ENCODE data around the gene RELN. TPM values are rescaled to one million over a fixed set of nuclear protein-coding genes. Genes with fewer than 3 reads are reported as not detected.

Gene RELN
- total and polyA plus RNA-seq, 9 of the 15 experiments (the other 6 are each of a cell fraction or from before 2014, with no cell fraction given): 12.9 to 43.2 (median 18.1) TPM

DNA sequence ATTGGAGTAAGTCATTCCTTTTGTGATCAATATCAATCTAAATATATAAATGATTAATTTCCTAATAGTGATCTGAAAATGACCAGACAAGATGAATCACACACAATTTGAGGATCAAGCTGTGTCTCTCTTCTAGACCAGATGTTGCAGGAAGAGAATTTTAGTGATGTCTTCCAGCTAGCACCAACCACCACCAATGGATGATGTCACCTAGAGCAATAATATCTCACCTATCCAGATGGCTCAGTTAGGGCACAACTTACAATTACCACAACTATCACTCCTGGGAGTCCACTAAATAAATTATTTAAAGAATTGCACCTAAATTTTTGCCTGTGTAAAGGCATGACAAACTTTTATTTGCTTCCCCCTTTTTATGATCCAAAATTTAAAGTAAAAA is 25.2 kb downstream of the RELN start (continued):
- TF ChIP-seq CUX1 (CRISPR knock-in tag; IDR thresholded peaks at IDR 0.05) (no peak), CEBPG (CRISPR knock-in tag; IDR thresholded peaks at IDR 0.05) (peak; percentile 67), CEBPG (tag; conservative IDR thresholded peaks at IDR 0.05 in 1 of 2, IDR thresholded peaks at IDR 0.05 in 1 of 2) (peak in 1 of 2 experiments; percentile 91; a peak in 2 of 4 replicates), TAL1 (IDR thresholded peaks at IDR 0.05) (peak; percentile 31; the same call in 1 of the 2 replicates), PHF20 (IDR thresholded peaks at IDR 0.05; ENCODE audit: partially characterized antibody) (no peak), TRIM24 (IDR thresholded peaks at IDR 0.05) (peak; percentile 59 to 60; a peak in 2 of 4 replicates), L3MBTL2 (IDR thresholded peaks at IDR 0.05) (peak; percentile 45; the same call in 1 of the 2 replicates), ARID1B (IDR thresholded peaks at IDR 0.05) (peak; percentile 42; the same call in 1 of the 2 replicates), JUND (IDR thresholded peaks at IDR 0.05; ENCODE audit: borderline replicate concordance, low read depth, low read length) (peak; percentile 81), JUND (tag; IDR thresholded peaks at IDR 0.05; ENCODE audit: borderline replicate concordance, low read depth, low read length) (no peak; the same call in 1 of the 3 replicates), ATF7 (IDR thresholded peaks at IDR 0.05) (peak; percentile 88), XRCC5 (IDR thresholded peaks at IDR 0.05; ENCODE audit: low read depth, low read length) (no peak), NFE2L1 (tag; IDR thresholded peaks at IDR 0.05; ENCODE audit: borderline replicate concordance, low read depth) (no peak), DMBX1 (CRISPR knock-in tag; IDR thresholded peaks at IDR 0.05; ENCODE audit: borderline replicate concordance) (peak; percentile 40; the same call in 1 of the 2 replicates), TCF3 (CRISPR knock-in tag; IDR thresholded peaks at IDR 0.05) (peak; percentile 27), MECOM (CRISPR knock-in tag; IDR thresholded peaks at IDR 0.05) (peak; percentile 59; the same call in 1 of the 2 replicates)
- TF ChIP-seq, protein P1, sequence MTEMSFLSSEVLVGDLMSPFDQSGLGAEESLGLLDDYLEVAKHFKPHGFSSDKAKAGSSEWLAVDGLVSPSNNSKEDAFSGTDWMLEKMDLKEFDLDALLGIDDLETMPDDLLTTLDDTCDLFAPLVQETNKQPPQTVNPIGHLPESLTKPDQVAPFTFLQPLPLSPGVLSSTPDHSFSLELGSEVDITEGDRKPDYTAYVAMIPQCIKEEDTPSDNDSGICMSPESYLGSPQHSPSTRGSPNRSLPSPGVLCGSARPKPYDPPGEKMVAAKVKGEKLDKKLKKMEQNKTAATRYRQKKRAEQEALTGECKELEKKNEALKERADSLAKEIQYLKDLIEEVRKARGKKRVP (CRISPR knock-in tag; IDR thresholded peaks at IDR 0.05): peak; percentile 49; the same call in 1 of the 2 replicates
- TF ChIP-seq, protein P2, sequence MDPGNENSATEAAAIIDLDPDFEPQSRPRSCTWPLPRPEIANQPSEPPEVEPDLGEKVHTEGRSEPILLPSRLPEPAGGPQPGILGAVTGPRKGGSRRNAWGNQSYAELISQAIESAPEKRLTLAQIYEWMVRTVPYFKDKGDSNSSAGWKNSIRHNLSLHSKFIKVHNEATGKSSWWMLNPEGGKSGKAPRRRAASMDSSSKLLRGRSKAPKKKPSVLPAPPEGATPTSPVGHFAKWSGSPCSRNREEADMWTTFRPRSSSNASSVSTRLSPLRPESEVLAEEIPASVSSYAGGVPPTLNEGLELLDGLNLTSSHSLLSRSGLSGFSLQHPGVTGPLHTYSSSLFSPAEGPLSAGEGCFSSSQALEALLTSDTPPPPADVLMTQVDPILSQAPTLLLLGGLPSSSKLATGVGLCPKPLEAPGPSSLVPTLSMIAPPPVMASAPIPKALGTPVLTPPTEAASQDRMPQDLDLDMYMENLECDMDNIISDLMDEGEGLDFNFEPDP (CRISPR knock-in tag; IDR thresholded peaks at IDR 0.05): no peak
- TF ChIP-seq, protein P3, sequence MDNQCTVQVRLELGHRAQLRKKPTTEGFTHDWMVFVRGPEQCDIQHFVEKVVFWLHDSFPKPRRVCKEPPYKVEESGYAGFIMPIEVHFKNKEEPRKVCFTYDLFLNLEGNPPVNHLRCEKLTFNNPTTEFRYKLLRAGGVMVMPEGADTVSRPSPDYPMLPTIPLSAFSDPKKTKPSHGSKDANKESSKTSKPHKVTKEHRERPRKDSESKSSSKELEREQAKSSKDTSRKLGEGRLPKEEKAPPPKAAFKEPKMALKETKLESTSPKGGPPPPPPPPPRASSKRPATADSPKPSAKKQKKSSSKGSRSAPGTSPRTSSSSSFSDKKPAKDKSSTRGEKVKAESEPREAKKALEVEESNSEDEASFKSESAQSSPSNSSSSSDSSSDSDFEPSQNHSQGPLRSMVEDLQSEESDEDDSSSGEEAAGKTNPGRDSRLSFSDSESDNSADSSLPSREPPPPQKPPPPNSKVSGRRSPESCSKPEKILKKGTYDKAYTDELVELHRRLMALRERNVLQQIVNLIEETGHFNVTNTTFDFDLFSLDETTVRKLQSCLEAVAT (IDR thresholded peaks at IDR 0.05): peak in 1 of 2 experiments; percentile 71; a peak in 1 of 4 replicates
